ENCODE results near the gene RPL38.
"Not testable (repeated sequence)": the region's sequence is repeated elsewhere in the genome, so short reads cannot be mapped to it uniquely, and the experiment has no call there.

Gene RPL38

GRCh38 chr17:74185571-74186185, 17.8 kb upstream of the RPL38 start:
- no peak for DNase-seq

GRCh38 chr17:74186498-74186897, 17.0 kb upstream of the RPL38 start:
- DNase-seq, result no peak

GRCh38 chr17:74187761-74188160, 15.7 kb upstream of the RPL38 start:
- no peak for DNase-seq

GRCh38 chr17:74188687-74189086, 14.8 kb upstream of the RPL38 start:
- DNase-seq, result not testable (repeated sequence)

- DNase-seq, result peak; percentile 47
Observed at GRCh38 chr17:74190154-74190553, 13.3 kb upstream of the RPL38 start.

GRCh38 chr17:74190807-74191406, 12.6 kb upstream of the RPL38 start:
- no peak for DNase-seq

GRCh38 chr17:74192950-74193781, 10.3 kb upstream of the RPL38 start:
- DNase-seq, result no peak

GRCh38 chr17:74194682-74195081, 8.8 kb upstream of the RPL38 start:
- no peak for DNase-seq

- no peak for DNase-seq
Observed at GRCh38 chr17:74196541-74197317, 6.7 kb upstream of the RPL38 start.

- DNase-seq, result no peak
Observed at GRCh38 chr17:74197801-74198200, 5.7 kb upstream of the RPL38 start.

GRCh38 chr17:74198694-74199093, 4.8 kb upstream of the RPL38 start:
- no peak for DNase-seq

GRCh38 chr17:74199306-74200092, 4.0 kb upstream of the RPL38 start:
- peak; percentile 68 for DNase-seq

- no peak for DNase-seq
Observed at GRCh38 chr17:74200112-74200511, 3.4 kb upstream of the RPL38 start.

GRCh38 chr17:74201250-74201649, 2.2 kb upstream of the RPL38 start:
- no peak for DNase-seq

GRCh38 chr17:74201948-74202347, 1.5 kb upstream of the RPL38 start:
- no peak for DNase-seq

GRCh38 chr17:74202938-74203337, 540 bp upstream of the RPL38 start:
- DNase-seq, result no peak

GRCh38 chr17:74204474-74204873, 996 bp downstream of the RPL38 start:
- DNase-seq, result no peak

GRCh38 chr17:74205274-74205673, 1.8 kb downstream of the RPL38 start:
- DNase-seq, result no peak

GRCh38 chr17:74206332-74206818, 2.9 kb downstream of the RPL38 start:
- DNase-seq, result no peak

GRCh38 chr17:74210191-74211140, 7.0 kb downstream of the RPL38 start:
- peak; percentile 85 for DNase-seq

Data from CD4-positive, alpha-beta T cell treated with Interleukin-21 for 1 hour (primary cell).